Bronchial epithelial cell (primary cell): ENCODE data around the gene ACVR1C. TPM values are rescaled to one million over a fixed set of nuclear protein-coding genes. Genes with fewer than 3 reads are reported as not detected.
A peak's percentile ranks its signal among the peaks of the same experiment; 100 is the strongest.
"Not testable (repeated sequence)": the region's sequence is repeated elsewhere in the genome, so short reads cannot be mapped to it uniquely, and the experiment has no call there.

Experiments used
- DNase-seq: peaks from one replicate; pipeline ENCODE4 v3.0.0-alpha.2; 2010; ENCODE audit warnings: low read depth
- FAIRE-seq: peaks from 2 replicates; lab custom pipeline; 2011; peaks lifted over from hg19 to GRCh38; lab: Jason Lieb, UNC
- H3K27me3 ChIP-seq: 2 replicates; pipeline ENCODE4 v1.5.1; 2011; ENCODE audit warnings: low read length; ENCODE audit not compliant: control insufficient read depth, insufficient read depth
- H3K36me3 ChIP-seq: 2 replicates; pipeline ENCODE4 v1.5.1; 2011; ENCODE audit warnings: low read length; ENCODE audit not compliant: control insufficient read depth, insufficient read depth
- H3K4me3 ChIP-seq: 2 replicates; pipeline ENCODE4 v1.5.1; 2011; ENCODE audit warnings: mild to moderate bottlenecking, low read depth, low read length, control low read depth
- total RNA-seq: library from RNA; depleted of rRNA; stranded (reverse); fragments of >200 nt; gene quantifications from 2 replicates; pipeline ENCODE4 v1.2.1, GENCODE V29; 2014
- TF ChIP-seq, protein P1 (sequence below): IDR thresholded peaks from 2 replicates; pipeline ENCODE4 v1.5.1; 2011; ENCODE audit warnings: mild to moderate bottlenecking, moderate library complexity, low read length, control low read depth, inconsistent platforms; ENCODE audit not compliant: insufficient read depth, severe bottlenecking

ACVR1C gene
- total RNA-seq, 1 donor from 2014 or later = 0.26 TPM

DNA sequence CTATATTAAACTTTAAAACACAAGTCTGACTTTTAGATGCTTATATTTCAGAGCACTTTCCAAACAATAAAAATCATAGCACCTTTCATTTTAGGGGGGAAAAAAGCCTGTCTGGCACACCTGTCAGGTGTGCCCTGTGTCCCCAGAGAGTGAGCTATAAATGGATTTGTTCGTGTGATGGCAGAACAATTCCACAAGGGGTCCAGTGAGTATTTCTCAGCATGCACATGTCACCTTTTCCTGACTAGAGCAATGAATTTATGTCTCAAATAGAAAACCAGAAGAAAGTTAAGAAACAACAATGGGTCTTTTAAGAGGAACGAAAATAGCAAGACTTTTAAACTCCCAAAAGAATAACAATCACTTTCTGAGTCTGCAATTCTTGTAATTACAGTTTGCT, 55.9 kb downstream of the ACVR1C start:
- Histone ChIP-seq H3K4me3 (no peak overlapping the region), H3K27me3 (no peaks in the 10 kb centered on the region), H3K36me3 (no peaks in the 10 kb centered on the region)
- TF ChIP-seq, protein P1, sequence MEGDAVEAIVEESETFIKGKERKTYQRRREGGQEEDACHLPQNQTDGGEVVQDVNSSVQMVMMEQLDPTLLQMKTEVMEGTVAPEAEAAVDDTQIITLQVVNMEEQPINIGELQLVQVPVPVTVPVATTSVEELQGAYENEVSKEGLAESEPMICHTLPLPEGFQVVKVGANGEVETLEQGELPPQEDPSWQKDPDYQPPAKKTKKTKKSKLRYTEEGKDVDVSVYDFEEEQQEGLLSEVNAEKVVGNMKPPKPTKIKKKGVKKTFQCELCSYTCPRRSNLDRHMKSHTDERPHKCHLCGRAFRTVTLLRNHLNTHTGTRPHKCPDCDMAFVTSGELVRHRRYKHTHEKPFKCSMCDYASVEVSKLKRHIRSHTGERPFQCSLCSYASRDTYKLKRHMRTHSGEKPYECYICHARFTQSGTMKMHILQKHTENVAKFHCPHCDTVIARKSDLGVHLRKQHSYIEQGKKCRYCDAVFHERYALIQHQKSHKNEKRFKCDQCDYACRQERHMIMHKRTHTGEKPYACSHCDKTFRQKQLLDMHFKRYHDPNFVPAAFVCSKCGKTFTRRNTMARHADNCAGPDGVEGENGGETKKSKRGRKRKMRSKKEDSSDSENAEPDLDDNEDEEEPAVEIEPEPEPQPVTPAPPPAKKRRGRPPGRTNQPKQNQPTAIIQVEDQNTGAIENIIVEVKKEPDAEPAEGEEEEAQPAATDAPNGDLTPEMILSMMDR = peak; percentile 37
- peak; percentile 22 for DNase-seq
- FAIRE-seq = no peak

DNA sequence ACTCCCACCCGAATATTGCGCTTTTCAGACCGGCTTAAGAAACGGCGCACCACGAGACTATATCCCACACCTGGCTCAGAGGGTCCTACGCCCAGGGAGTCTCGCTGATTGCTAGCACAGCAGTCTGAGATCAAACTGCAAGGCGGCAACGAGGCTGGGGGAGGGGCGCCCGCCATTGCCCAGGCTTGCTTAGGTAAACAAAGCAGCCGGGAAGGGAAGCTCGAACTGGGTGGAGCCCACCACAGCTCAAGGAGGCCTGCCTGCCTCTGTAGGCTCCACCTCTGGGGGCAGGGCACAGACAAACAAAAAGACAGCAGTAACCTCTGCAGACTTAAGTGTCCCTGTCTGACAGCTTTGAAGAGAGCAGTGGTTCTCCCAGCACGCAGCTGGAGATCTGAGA, 62.0 kb downstream of the ACVR1C start:
- H3K4me3 ChIP-seq, H3K36me3 ChIP-seq, H3K27me3 ChIP-seq, FAIRE-seq, DNase-seq: not testable (repeated sequence)

DNA sequence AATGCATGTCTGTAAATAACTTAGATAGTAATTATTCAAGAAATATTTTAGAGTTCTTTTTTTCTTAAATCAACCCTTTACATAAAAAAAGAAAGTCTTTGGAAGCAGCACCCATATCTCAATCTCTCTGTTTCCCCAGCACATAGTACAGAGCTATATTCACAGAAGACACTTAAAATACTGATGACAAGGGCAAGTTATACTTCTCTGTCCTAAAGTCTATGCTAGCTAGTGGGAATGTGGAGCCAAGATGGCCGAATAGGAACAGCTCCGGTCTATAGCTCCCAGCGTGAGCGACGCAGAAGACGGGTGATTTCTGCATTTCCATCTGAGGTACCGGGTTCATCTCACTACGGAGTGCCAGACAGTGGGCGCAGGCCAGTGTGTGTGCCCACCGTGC, 62.6 kb downstream of the ACVR1C start:
- not testable (repeated sequence) for DNase-seq, H3K27me3 ChIP-seq, H3K36me3 ChIP-seq, FAIRE-seq, H3K4me3 ChIP-seq

DNA sequence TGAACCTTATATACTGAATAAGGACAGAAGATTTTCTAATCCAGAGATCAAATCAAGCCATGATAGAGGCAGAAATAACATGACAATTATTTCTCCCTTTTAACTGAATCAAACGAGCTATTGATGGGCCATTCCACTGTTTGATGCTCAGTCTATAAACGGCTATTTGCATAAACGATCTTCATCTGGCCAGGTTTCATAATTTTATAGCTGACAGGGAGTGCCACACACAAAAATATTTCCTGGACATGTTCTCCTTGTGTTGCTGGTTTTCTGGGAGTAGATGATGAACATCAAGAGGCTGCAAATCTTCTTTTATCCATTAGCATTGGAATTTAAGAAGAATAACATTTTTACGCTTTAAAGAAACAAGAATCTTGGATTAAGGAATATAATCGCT, 63.1 kb downstream of the ACVR1C start:
- DNase-seq (no peak), FAIRE-seq (no peak)
- TF ChIP-seq, protein P1 = no peak
- H3K36me3 ChIP-seq = no peaks in the 10 kb centered on the region
- H3K4me3 ChIP-seq = no peak overlapping the region
- H3K27me3 ChIP-seq = no peaks in the 10 kb centered on the region

DNA sequence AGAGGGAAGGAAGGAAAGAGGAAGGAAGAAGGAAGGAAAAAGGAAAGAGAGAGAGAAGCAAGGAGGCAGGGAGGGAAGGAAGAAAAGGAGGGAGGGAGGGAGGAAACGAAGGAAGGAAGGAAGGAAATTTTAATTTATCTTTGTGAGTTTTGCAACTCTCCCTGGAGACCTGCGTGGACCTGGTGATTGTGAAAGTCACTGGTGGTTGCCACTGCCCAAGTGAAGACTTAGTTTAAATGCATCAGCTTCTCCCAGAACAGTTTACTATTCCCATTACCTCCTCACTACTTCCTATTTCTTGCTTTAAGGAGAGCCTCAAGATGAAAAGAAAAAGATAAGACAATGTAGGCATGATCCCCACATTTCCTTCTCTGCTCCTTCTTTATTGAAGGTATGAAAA, 68.8 kb downstream of the ACVR1C start:
- no peak for FAIRE-seq
- TF ChIP-seq, protein P1 = no peak
- DNase-seq = no peak
- Histone ChIP-seq H3K4me3 (no peak overlapping the region), H3K27me3 (no peaks in the 10 kb centered on the region), H3K36me3 (no peaks in the 10 kb centered on the region)

DNA sequence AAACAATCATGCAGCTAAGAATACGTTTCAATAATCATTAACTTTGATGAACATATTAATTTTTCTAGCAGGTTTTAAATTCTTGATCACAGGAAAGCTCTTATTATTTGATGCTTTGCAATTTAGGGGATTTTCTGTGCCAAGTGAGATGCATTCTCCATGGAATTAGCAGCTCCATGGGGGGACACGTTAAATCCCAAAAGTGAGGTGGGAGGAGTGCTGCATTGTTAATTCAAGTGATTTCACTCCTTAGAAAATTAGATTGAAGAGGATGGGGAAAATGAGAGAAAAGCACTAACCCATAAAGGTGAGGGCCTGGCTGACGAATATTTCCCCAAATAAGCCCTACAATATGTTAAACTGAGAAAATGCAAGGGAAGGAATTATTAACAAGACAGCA, 69.2 kb downstream of the ACVR1C start:
- Histone ChIP-seq H3K4me3 (no peak overlapping the region), H3K36me3 (no peaks in the 10 kb centered on the region), H3K27me3 (no peaks in the 10 kb centered on the region)
- FAIRE-seq (no peak), DNase-seq (no peak)
- TF ChIP-seq, protein P1 = no peak

DNA sequence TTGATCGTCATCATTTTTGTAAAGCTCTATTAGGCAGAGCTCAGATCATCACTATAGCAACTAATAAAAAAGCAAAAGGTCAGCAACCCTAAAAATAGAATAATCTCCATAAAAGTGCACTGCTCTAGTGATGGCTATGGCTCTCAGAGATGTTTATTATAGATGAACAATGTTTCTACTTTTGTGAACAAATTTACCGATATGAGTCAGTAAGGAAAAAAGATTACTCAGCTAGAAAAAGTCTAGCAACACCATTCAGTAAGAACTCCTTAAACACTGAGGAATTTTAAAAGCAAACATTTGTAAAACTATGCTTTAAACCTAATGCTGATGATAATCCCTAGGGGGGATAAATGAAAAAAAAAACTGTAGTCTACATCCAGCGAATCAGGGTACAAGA, 69.6 kb downstream of the ACVR1C start:
- no peaks in the 10 kb centered on the region for H3K36me3 ChIP-seq
- FAIRE-seq (no peak), DNase-seq (peak; percentile 17)
- no peaks in the 10 kb centered on the region for H3K27me3 ChIP-seq
- TF ChIP-seq, protein P1 = no peak
- H3K4me3 ChIP-seq = no peak overlapping the region
